T-helper 1 cell treated with Interleukin-12 subunit alpha and Interleukin-12 subunit beta and Interleukin-4 antibody, amounts not matched to agents 30 ng/mL and 1 ng/mL, for 36 hours (primary cell): Measurements from ENCODE around the gene ARMCX1. TPM values are rescaled to one million over a fixed set of nuclear protein-coding genes. Genes with fewer than 3 reads are reported as not detected.
"Not testable (repeated sequence)": the region's sequence is repeated elsewhere in the genome, so short reads cannot be mapped to it uniquely, and the experiment has no call there.

ENCODE experiments used
- intact Hi-C: fragments of 100-400 bp; cut with micrococcal nuclease; formaldehyde crosslinking; loops from one replicate; pipeline ENCODE4 v1.15.1; 2024
- total RNA-seq: library from RNA; stranded (reverse); gene quantifications from 2 replicates; pipeline ENCODE4 v1.2.3, GENCODE V29; 2022

Gene ARMCX1
- total RNA-seq = 0.12 TPM in 1 of 2 replicates, not detected in the other

- intact Hi-C loops = no loop called here
These were observed at the start of gene ARMCX1 for GRCh38 chrX:101550362-101550750. ARMCX1 (plus strand) TSS chrX:101550547; CDS start chrX:101552931, 2,384 bp downstream.

GRCh38 chrX:101502929-101503328 lies 47.4 kb upstream of the ARMCX1 start:
- intact Hi-C loops = not testable (repeated sequence)

DNA sequence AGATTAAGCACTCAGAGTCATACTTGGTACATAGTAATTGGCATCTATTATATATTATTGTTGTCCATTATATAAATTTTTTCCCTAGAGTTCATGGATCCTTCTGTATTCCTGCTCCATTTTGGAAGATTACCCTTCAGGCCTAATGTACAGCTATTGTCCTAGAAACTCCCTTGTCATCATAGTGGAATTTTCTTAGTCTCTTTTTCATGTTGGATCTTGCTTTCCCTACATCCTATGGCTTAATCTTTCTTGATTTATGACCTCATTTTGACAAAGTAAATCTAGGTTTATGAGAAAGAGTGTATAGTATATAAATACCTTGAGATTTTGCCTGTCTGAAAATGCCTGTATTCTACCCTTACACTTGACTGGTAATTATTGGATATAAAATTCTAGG lies 43.0 kb upstream of the ARMCX1 start:
- intact Hi-C loops = no loop called here

GRCh38 chrX:101507986-101508385 lies 42.4 kb upstream of the ARMCX1 start:
- intact Hi-C loops = no loop called here

DNA sequence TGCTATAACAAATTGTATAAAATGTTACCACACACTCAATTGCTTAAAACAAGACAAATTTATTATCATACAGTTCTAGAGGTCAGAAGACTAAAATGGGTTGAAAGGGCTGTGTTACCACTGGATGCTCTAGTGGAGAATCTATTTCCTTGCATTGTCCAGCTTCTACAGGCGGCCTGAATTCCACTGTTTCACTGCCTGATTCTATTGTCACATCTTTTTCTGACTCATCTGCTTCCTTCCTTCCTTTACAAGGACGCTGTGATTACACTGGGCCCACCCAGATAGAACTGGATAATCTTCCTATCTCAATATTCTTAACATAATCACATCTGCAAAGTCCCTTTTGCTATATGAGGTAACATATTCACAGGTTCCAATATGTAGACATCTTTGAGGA lies 19.4 kb upstream of the ARMCX1 start:
- intact Hi-C loops = no loop called here

GRCh38 chrX:101539116-101539515 lies 11.2 kb upstream of the ARMCX1 start:
- intact Hi-C loops = no loop called here

- intact Hi-C loops = no loop called here
These were observed 518 bp downstream of the ARMCX1 start for GRCh38 chrX:101550751-101551379.

DNA sequence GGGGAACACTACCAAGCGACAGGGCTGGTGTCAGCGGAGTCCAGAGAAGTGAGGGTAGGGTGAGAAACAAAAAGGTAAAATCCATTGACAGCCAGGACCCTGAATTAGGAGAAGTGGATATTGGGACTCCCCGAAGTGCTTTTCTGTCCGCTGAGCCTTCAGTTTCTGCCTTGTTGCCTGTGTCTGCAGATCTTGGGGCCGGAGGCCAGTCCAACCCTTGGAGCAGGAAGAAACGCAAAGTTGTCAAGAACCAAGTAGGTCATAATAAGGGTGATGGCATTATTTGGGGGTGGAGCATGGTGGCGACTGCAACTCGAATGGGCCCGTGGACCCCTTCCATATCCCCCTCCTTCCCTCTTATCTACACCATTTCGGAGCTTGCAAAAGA lies 1.0 kb downstream of the ARMCX1 start:
- intact Hi-C loops = no loop called here

GRCh38 chrX:101552714-101553113 lies 2.4 kb downstream of the ARMCX1 start:
- intact Hi-C loops = no loop called here

GRCh38 chrX:101564651-101565050 lies 14.3 kb downstream of the ARMCX1 start:
- intact Hi-C loops = no loop called here

GRCh38 chrX:101595739-101596419 lies 45.5 kb downstream of the ARMCX1 start:
- intact Hi-C loops = loop anchor here (5.0 kb wide), 5 partner anchors 161 to 1266 kb away; no protein-coding TSS in a partner anchor

- intact Hi-C loops = loop anchor here (5.0 kb wide), 5 partner anchors 158 to 1263 kb away; no protein-coding TSS in a partner anchor
These were observed 49.2 kb downstream of the ARMCX1 start for GRCh38 chrX:101599592-101599991.

GRCh38 chrX:101602077-101602476 lies 51.7 kb downstream of the ARMCX1 start:
- intact Hi-C loops = no loop called here

Other genes with a start within 250 kb of the ARMCX1 start
- 13.7 and 17.1 TPM in 2 replicates for gene TIMM8A, start 201.8 kb upstream of the ARMCX1 start, total RNA-seq
- not detected in 2 replicates for gene BTK, start 164.4 kb upstream of the ARMCX1 start, total RNA-seq
- 107 and 163 TPM in 2 replicates for gene RPL36A, start 159.5 kb upstream of the ARMCX1 start, total RNA-seq
- gene GLA, start 142.6 kb upstream of the ARMCX1 start, total RNA-seq = 36.8 and 37.8 TPM in 2 replicates
- gene HNRNPH2, start 142.3 kb upstream of the ARMCX1 start, total RNA-seq = 44.4 and 46.4 TPM in 2 replicates
- 2.6 and 3.2 TPM in 2 replicates for gene ARMCX4, start 65.1 kb upstream of the ARMCX1 start, total RNA-seq
- 40.5 and 41.8 TPM in 2 replicates for gene ARMCX6, start 67.5 kb downstream of the ARMCX1 start, total RNA-seq
- 31.8 and 33.3 TPM in 2 replicates for gene ARMCX3, start 72.6 kb downstream of the ARMCX1 start, total RNA-seq
- gene ARMCX2, start 109.3 kb downstream of the ARMCX1 start, total RNA-seq = 3.4 and 3.8 TPM in 2 replicates